ENCODE data around the gene MX2. TPM values are rescaled to one million over a fixed set of nuclear protein-coding genes. Genes with fewer than 3 reads are reported as not detected.

MX2 gene
- total and polyA plus RNA-seq, 2 of the 4 experiments (the other 2 are of a cell fraction) = 0.53 to 0.54 TPM

- no peak overlapping the region for H4K91ac ChIP-seq (ENCODE audit: insufficient read depth, low read depth, low read length)
- no peak overlapping the region for H2AFZ ChIP-seq (replicated peaks; ENCODE audit: low read length, poor library complexity)
- H4K8ac ChIP-seq (ENCODE audit: low read depth in 2 of 2, low read length in 2 of 2) = no peak overlapping the region
- POLR2A ChIA-PET (ENCODE audit: unreplicated experiment) = no interaction called here
- H2BK20ac ChIP-seq (ENCODE audit: low read depth, low read length) = no peak overlapping the region
- H3K14ac ChIP-seq (replicated peaks; ENCODE audit: low read depth, low read length) = no peak overlapping the region
- no peak for TF ChIP-seq CTCF (conservative IDR thresholded peaks at IDR 0.05; ENCODE audit: low read depth, low read length)
- TF ChIP-seq, protein P1, sequence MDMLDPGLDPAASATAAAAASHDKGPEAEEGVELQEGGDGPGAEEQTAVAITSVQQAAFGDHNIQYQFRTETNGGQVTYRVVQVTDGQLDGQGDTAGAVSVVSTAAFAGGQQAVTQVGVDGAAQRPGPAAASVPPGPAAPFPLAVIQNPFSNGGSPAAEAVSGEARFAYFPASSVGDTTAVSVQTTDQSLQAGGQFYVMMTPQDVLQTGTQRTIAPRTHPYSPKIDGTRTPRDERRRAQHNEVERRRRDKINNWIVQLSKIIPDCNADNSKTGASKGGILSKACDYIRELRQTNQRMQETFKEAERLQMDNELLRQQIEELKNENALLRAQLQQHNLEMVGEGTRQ (IDR thresholded peaks at IDR 0.05; ENCODE audit: low read depth, low read length) = no peak
- TF ChIP-seq RCOR1 (IDR thresholded peaks at IDR 0.05; ENCODE audit: insufficient replicate concordance, low read length) = no peak
- TF ChIP-seq SMC3 (IDR thresholded peaks at IDR 0.05; ENCODE audit: low read depth, low read length) = no peak
- TF ChIP-seq RFX5 (IDR thresholded peaks at IDR 0.05; ENCODE audit: low read depth, low read length) = no peak
- TF ChIP-seq MXI1 (IDR thresholded peaks at IDR 0.05; ENCODE audit: borderline replicate concordance, low read depth, low read length) = no peak
- TF ChIP-seq BHLHE40 (IDR thresholded peaks at IDR 0.05; ENCODE audit: low read depth, low read length) = no peak
- no peak for TF ChIP-seq POLR2A (IDR thresholded peaks at IDR 0.05; ENCODE audit: low read depth, low read length)
- no peak for TF ChIP-seq MAFK (IDR thresholded peaks at IDR 0.05; ENCODE audit: low read depth, low read length)
- TF ChIP-seq CHD1 (IDR thresholded peaks at IDR 0.05; ENCODE audit: low read depth, low read length) = no peak
- TF ChIP-seq, protein P2, sequence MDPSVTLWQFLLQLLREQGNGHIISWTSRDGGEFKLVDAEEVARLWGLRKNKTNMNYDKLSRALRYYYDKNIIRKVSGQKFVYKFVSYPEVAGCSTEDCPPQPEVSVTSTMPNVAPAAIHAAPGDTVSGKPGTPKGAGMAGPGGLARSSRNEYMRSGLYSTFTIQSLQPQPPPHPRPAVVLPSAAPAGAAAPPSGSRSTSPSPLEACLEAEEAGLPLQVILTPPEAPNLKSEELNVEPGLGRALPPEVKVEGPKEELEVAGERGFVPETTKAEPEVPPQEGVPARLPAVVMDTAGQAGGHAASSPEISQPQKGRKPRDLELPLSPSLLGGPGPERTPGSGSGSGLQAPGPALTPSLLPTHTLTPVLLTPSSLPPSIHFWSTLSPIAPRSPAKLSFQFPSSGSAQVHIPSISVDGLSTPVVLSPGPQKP (IDR thresholded peaks at IDR 0.05; ENCODE audit: borderline replicate concordance, low read depth, low read length) = no peak
- no peak for TF ChIP-seq FOS (IDR thresholded peaks at IDR 0.05; ENCODE audit: low read depth, low read length)
- TF ChIP-seq RAD21 (IDR thresholded peaks at IDR 0.05; ENCODE audit: low read length) = no peak
- no peak for TF ChIP-seq NFE2L2 (IDR thresholded peaks at IDR 0.05; ENCODE audit: low read depth, low read length)
- TF ChIP-seq CEBPB (IDR thresholded peaks at IDR 0.05; ENCODE audit: low read depth, low read length) = no peak
- TF ChIP-seq MAZ (IDR thresholded peaks at IDR 0.05; ENCODE audit: borderline replicate concordance, low read depth, low read length) = no peak
- no peak overlapping the region for H3K27ac ChIP-seq (ENCODE audit: insufficient read depth, low read length)
- H3K4me3 ChIP-seq (ENCODE audit: insufficient read depth, low read depth, low read length) = no peak overlapping the region
- dilution Hi-C loops (cut with HindIII; ENCODE audit: low sequenced_read_pairs, unreplicated experiment) (no loop called here), intact Hi-C loops (cut with micrococcal nuclease) (no loop called here), in situ Hi-C loops (cut with MboI; ENCODE audit: low sequenced_read_pairs) (no loop called here)
- H3K9me3 ChIP-seq (ENCODE audit: control insufficient read depth, insufficient read depth, low read length) = no peaks in the 10 kb centered on the region
- no peak for ATAC-seq (ENCODE audit: low read depth)
- H3K56ac ChIP-seq (ENCODE audit: extremely low read depth, insufficient read depth, low read length) = no peak overlapping the region
- H2BK5ac ChIP-seq (ENCODE audit: low read depth, low read length, poor library complexity, severe bottlenecking) = no peak overlapping the region
- no peak overlapping the region for H2BK120ac ChIP-seq (ENCODE audit: low read depth, low read length)
- H3K27me3 ChIP-seq (ENCODE audit: control insufficient read depth, insufficient read depth, low read length) = no peaks in the 10 kb centered on the region; the same call in 1 of the 2 replicates
- no TSS peak for BruUV-seq (replicated peaks)
- H4K20me1 ChIP-seq (ENCODE audit: insufficient read depth, low read length) = no peaks in the 10 kb centered on the region
- no peak overlapping the region for H3K9ac ChIP-seq (ENCODE audit: low read depth, low read length)
- H4K5ac ChIP-seq (ENCODE audit: low read depth, low read length) = no peak overlapping the region
- H3K9me1 ChIP-seq (ENCODE audit: insufficient read depth, low read length) = no peaks in the 10 kb centered on the region
- H3K18ac ChIP-seq (ENCODE audit: low read depth, low read length) = no peak overlapping the region
- no peak overlapping the region for H3K4me2 ChIP-seq (ENCODE audit: low read depth, low read length)
- no peak overlapping the region for H3K4ac ChIP-seq (ENCODE audit: low read depth, low read length)
- no peaks in the 10 kb centered on the region for H3K4me1 ChIP-seq (ENCODE audit: control insufficient read depth, insufficient read depth, low read length)
- no peak overlapping the region for H3K23ac ChIP-seq (ENCODE audit: low read depth, low read length)
- DNase-seq = no peak
- no peaks in the 10 kb centered on the region for H3K36me3 ChIP-seq (ENCODE audit: control insufficient read depth, insufficient read depth, low read length)
- no peak overlapping the region for H2BK15ac ChIP-seq (ENCODE audit: low read depth, low read length)
- no peaks in the 10 kb centered on the region for H3K79me1 ChIP-seq (ENCODE audit: low read depth in 1 of 2, low read length in 2 of 2)
- CTCF ChIA-PET = interaction anchor here (0.5 kb wide), 1 partner anchor 194 kb away, joined by 5 read pairs; no protein-coding TSS in a partner anchor
- H2AK9ac ChIP-seq (replicated peaks; ENCODE audit: low read depth, low read length, poor library complexity) = no peak overlapping the region
- H2AK5ac ChIP-seq (ENCODE audit: low read depth, low read length) = no peak overlapping the region
These were observed 19.9 kb downstream of the MX2 start for GRCh38 chr21:41381731-41382130.
